Lung (tissue), 12 donors: ENCODE results near the gene HID1. TPM values are rescaled to one million over a fixed set of nuclear protein-coding genes. Genes with fewer than 3 reads are reported as not detected.

Source experiments
- ATAC-seq: fragments of 200-7000 bp; cut with Tn5 transposase; one replicate; pipeline ENCODE4 v1.9.1; 2020; ENCODE audit warnings: moderate number of reproducible peaks; ENCODE audit not compliant: insufficient read depth, low FRiP score
- DNase-seq, 3 donors: peaks; one replicate each; pipeline ENCODE4 v3.0.0-alpha.2; 2013 to 2017
- H3K27ac ChIP-seq, 2 donors: one replicate each; pipeline ENCODE4 v1.5.1; 2013; ENCODE audit warnings: mild to moderate bottlenecking in 2 of 2, moderate library complexity in 2 of 2, control low read depth in 1 of 2, inconsistent platforms in 1 of 2, low read depth in 1 of 2, low read length in 1 of 2
- H3K27me3 ChIP-seq, 3 donors: one replicate each; pipeline ENCODE4 v1.5.1; 2013; ENCODE audit warnings: low read length in 2 of 3; ENCODE audit not compliant: control insufficient read depth in 3 of 3, insufficient read depth in 3 of 3
- H3K36me3 ChIP-seq, 4 donors: one replicate each; pipeline ENCODE4 v1.5.1; 2013; ENCODE audit warnings: low read length in 4 of 4, mild to moderate bottlenecking in 1 of 4, moderate library complexity in 1 of 4; ENCODE audit not compliant: control insufficient read depth in 4 of 4, insufficient read depth in 4 of 4
- H3K4me1 ChIP-seq, 5 donors: one replicate each; pipeline ENCODE4 v1.5.1; 2013; ENCODE audit warnings: low read length in 5 of 5, mild to moderate bottlenecking in 2 of 5, moderate library complexity in 1 of 5; ENCODE audit not compliant: control insufficient read depth in 5 of 5, insufficient read depth in 5 of 5
- H3K4me3 ChIP-seq: one replicate; pipeline ENCODE4 v1.5.1; 2013; ENCODE audit warnings: mild to moderate bottlenecking, control low read depth, moderate library complexity
- H3K9ac ChIP-seq, 2 donors: one replicate each; pipeline ENCODE4 v1.5.1; 2013; ENCODE audit warnings: low read length in 2 of 2, control low read depth in 1 of 2; ENCODE audit not compliant: insufficient read depth in 1 of 2
- H3K9me3 ChIP-seq, 4 donors: one replicate each; pipeline ENCODE4 v1.5.1; 2013; ENCODE audit warnings: low read length in 3 of 4, mild to moderate bottlenecking in 1 of 4, moderate library complexity in 1 of 4; ENCODE audit not compliant: control insufficient read depth in 4 of 4, insufficient read depth in 3 of 4
- CTCF ChIP-seq: IDR thresholded peaks from 2 replicates; pipeline ENCODE4 v1.5.1; 2012; ENCODE audit warnings: mild to moderate bottlenecking; ENCODE audit errors: control extremely low read depth, extremely low read depth
- WGBS, 2 donors: extraction: QIAGEN DNeasy Blood & Tissue Kit; methylation state at CpG; one replicate each; pipeline ENCODE4 v1.1.7; 2013; 5-methylcytosine and 5-hydroxymethylcytosine counted together
- polyA plus RNA-seq, 2 donors: library from polyadenylated mRNA; stranded (reverse); fragments of 200-250 nt; gene quantifications; one replicate each; pipeline ENCODE4 v1.2.1, GENCODE V29; 2013
- total RNA-seq, 2 donors: library from RNA; depleted of rRNA in 1 of 2; stranded (reverse); fragments of >200 nt in 1 of 2; gene quantifications; one replicate each; pipeline ENCODE4 v1.2.1, GENCODE V29; 2014 to 2021
- donor health status: control.
- donor health status: control.
- donor health status: Bipolar disorder and iron deficiency.
- donor health status: healthy.
- donor health status: DM: yes; HTN: yes; CAD: no.

HID1 gene
- total and polyA plus RNA-seq, 4 donors, result 15.2 to 42.1 (median 29.2) TPM

- 81 to 87% methylated on average over 14 of the region's 14 CpGs for WGBS, 2 donors
- Histone ChIP-seq H3K9ac (no peak overlapping the region), H3K27ac (no peak overlapping the region), H3K4me3 (no peak overlapping the region), H3K36me3 (peaks cover 0 to 6% (median 0%) of the 10 kb centered on the region in 4 donors), H3K9me3 (no peaks in the 10 kb centered on the region), H3K4me1 (peaks cover 0 to 9% (median 0%) of the 10 kb centered on the region in 5 donors), H3K27me3 (no peaks in the 10 kb centered on the region)
- no peak for ATAC-seq
- DNase-seq, result no peak
- TF ChIP-seq CTCF, result no peak
These were observed 7.5 kb downstream of the HID1 start for GRCh38 chr17:74964988-74965622.

GRCh38 chr17:74964246-74964761 lies 8.3 kb downstream of the HID1 start:
- H3K9me3 ChIP-seq, result no peaks in the 10 kb centered on the region
- H3K27me3 ChIP-seq, result no peaks in the 10 kb centered on the region
- peaks cover 0 to 7% (median 0%) of the 10 kb centered on the region in 5 donors for H3K4me1 ChIP-seq
- TF ChIP-seq CTCF, result no peak
- ATAC-seq (no peak), DNase-seq (no peak)
- no peak overlapping the region for H3K4me3 ChIP-seq
- no peak overlapping the region for H3K27ac ChIP-seq
- peaks cover 0 to 6% (median 0%) of the 10 kb centered on the region in 4 donors for H3K36me3 ChIP-seq
- H3K9ac ChIP-seq, result no peak overlapping the region
- WGBS, 2 donors, result 90 to 91% methylated on average over 12 of the region's 12 CpGs

- no peak for ATAC-seq
- no peak for TF ChIP-seq CTCF
- H3K4me1 ChIP-seq, result peaks cover 0 to 7% (median 0%) of the 10 kb centered on the region in 5 donors
- no peak overlapping the region for H3K4me3 ChIP-seq
- no peaks in the 10 kb centered on the region for H3K9me3 ChIP-seq
- no peak overlapping the region for H3K27ac ChIP-seq
- WGBS, 2 donors, result 75 to 77% methylated on average over 12 of the region's 12 CpGs
- H3K9ac ChIP-seq, result no peak overlapping the region
- H3K36me3 ChIP-seq, result peaks cover 0 to 6% (median 0%) of the 10 kb centered on the region in 4 donors
- DNase-seq, result no peak
- no peaks in the 10 kb centered on the region for H3K27me3 ChIP-seq
These were observed 8.9 kb downstream of the HID1 start for GRCh38 chr17:74963656-74964055.
